ENCODE data around the gene FNBP1.

Gene FNBP1

DNA sequence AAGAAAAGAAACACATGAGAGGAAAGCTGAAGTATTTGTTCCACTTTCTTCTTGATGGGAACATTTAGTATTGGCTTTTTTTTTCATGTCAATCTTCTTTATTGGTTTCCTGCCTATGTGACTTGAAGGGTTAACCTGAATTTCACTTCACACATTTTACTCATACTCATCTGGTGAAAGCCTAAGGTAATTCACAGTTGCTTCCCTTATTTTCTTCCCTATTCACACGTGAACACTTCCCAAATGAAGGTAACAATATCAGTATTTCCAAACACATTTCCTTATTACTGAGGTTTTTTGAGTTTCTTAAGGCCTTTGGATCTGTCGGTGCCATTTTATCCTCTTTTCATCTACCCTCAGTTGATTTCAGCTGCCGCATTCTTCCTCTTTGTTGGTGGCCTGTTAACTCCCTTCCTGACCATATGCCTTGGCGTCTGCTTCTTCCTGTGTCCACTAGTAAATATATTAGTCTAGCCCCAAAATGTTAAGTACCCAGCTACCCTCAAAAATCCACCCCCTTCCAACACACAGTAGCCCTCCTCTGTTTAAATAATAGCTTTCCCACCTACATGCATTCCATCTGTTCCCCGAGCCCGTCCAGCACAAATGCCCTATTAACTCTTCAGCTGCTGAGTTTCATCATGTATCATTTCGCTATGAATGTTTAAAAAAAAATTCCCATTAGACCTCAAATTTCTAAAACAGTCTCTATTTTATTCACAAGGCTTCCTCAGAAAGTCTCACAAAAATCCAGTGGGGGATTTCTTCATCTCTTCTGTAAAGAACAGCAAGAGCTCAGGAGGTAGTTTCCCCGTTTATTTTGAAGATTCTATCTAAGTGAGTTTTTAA lies 110.5 kb downstream of the FNBP1 start:
- peak; percentile 43 to 44 for DNase-seq (ENCODE audit: low read depth in 2 of 2)
- TF ChIP-seq, protein P1, sequence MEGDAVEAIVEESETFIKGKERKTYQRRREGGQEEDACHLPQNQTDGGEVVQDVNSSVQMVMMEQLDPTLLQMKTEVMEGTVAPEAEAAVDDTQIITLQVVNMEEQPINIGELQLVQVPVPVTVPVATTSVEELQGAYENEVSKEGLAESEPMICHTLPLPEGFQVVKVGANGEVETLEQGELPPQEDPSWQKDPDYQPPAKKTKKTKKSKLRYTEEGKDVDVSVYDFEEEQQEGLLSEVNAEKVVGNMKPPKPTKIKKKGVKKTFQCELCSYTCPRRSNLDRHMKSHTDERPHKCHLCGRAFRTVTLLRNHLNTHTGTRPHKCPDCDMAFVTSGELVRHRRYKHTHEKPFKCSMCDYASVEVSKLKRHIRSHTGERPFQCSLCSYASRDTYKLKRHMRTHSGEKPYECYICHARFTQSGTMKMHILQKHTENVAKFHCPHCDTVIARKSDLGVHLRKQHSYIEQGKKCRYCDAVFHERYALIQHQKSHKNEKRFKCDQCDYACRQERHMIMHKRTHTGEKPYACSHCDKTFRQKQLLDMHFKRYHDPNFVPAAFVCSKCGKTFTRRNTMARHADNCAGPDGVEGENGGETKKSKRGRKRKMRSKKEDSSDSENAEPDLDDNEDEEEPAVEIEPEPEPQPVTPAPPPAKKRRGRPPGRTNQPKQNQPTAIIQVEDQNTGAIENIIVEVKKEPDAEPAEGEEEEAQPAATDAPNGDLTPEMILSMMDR (IDR thresholded peaks at IDR 0.05; ENCODE audit: low read depth, low read length): no peak
- H3K4me3 ChIP-seq (replicated peaks in 1 of 2; ENCODE audit: low read depth in 2 of 2, low read length in 2 of 2): no peak overlapping the region

DNA sequence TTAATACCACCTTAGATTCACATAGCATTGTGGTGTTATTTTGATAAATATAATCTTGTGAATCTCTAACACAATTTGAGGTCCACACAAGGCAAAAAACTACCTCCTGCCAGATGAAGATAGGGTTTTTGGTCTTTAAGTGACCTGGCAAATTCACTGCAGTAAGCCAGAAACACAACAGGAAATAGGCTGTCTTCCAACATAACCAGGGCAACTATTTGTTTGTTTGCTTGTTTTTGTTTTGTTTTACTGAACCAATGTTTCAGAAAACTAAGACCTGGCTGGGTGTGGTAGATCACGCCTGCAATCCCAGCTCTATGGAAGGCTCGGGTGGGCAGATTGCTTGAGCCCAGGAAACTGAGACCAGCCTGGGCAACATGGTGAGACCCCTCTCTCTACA lies 112.2 kb downstream of the FNBP1 start:
- DNase-seq (ENCODE audit: low read depth in 2 of 2): peak; percentile 37 to 47
- TF ChIP-seq, protein P1 (IDR thresholded peaks at IDR 0.05; ENCODE audit: low read depth, low read length): no peak
- H3K4me3 ChIP-seq (replicated peaks in 1 of 2; ENCODE audit: low read depth in 2 of 2, low read length in 2 of 2): no peak overlapping the region

DNA sequence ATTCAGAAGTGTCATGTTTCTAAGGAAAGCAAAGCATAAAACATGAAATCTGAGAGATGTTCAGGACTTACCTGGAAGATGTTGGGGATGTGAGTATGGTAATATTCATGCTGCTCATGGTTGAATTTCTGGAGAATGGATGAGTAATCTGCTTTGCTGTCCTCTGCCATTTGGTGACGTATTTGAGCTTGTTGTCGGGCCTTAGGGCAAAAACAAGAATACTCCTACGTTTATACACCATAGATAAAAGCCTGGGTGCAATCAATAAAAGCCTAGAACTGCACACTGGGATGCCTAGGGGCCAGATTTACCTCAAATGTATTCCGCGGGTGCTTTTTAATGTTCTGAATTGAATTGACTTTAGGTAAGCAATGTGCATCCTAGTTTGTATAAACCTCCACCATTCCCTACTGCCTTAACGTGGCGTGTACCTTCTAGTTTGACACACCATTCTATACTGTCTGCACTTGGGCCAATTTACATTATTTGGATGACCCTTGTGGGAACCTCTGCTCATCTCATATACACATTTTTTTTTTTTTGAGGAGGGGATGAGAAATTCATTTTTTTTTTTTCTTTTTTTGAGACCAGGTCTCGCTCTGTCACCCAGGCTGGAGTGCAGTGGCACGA lies 113.4 kb downstream of the FNBP1 start:
- DNase-seq (ENCODE audit: low read depth in 2 of 2): no peak
- TF ChIP-seq, protein P1 (IDR thresholded peaks at IDR 0.05; ENCODE audit: low read depth, low read length): no peak

DNA sequence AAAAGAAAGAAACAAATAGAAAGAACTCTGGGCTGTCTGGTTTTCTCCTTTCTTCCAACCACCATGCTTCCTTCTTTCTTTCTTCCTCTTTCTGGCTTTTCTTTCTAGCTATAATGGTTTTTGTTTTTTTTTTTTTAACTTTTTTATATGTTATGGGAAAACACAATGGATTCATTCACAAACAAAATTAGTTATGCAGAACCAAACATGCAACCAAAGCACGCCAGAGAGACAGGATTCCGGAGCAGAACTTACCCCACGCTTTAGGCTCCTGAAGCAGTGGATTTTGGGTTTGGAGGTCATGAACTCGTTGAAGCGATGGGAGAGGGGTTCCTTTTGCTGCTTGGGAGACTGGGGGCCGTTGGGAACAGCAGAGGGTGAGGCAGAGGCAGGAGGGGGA lies 119.4 kb downstream of the FNBP1 start:
- TF ChIP-seq, protein P1 (IDR thresholded peaks at IDR 0.05; ENCODE audit: low read depth, low read length): no peak

More for the DNA sequence above, 113.4 kb downstream of the FNBP1 start:
- no peak overlapping the region for H3K4me3 ChIP-seq (replicated peaks in 1 of 2; ENCODE audit: low read depth in 2 of 2, low read length in 2 of 2)

DNA sequence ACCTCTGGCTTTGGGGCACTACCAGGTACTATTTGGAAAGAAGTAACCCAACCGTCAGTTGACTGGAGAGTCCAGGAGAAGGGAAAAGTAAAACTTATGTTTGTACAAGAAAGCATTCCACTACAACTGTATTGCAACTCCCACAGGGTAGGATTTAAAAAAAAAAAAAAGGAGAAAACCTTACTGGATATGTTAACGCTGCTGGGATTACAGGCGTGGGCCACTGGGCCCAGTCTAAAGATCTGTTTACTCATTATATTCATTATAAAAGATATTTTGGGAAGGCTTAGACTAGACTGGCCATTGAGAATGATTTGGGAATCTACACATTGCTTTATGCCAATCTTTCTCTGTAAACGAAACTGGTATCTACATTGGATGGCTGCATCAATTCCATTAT lies 121.1 kb downstream of the FNBP1 start:
- H3K4me3 ChIP-seq (replicated peaks in 1 of 2; ENCODE audit: low read depth in 2 of 2, low read length in 2 of 2): no peak overlapping the region
- no peak for DNase-seq (ENCODE audit: low read depth in 2 of 2)
- TF ChIP-seq, protein P1 (IDR thresholded peaks at IDR 0.05; ENCODE audit: low read depth, low read length): no peak

More for the DNA sequence above, 119.4 kb downstream of the FNBP1 start:
- H3K4me3 ChIP-seq (replicated peaks in 1 of 2; ENCODE audit: low read depth in 2 of 2, low read length in 2 of 2): no peak overlapping the region
- no peak for DNase-seq (ENCODE audit: low read depth in 2 of 2)

DNA sequence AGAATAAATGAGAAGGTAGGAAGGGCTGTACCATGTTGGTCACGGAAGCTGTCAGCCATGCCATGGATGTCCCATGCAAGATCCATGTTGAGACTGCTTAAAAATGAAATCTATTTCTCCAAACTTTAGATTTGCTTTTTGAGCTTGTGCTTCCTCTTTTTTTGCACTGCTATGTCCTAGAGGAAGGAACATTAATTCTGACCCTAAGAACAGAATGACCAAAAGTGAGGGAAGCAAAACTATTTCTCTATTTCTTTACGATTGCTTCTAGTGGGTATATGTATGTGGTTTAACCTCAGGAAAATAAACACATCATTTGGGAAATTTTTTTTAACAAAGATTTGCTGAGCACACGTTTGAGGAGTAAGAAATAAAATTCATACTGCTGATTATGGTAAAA lies 123.1 kb downstream of the FNBP1 start:
- TF ChIP-seq, protein P1 (IDR thresholded peaks at IDR 0.05; ENCODE audit: low read depth, low read length): no peak
- H3K4me3 ChIP-seq (replicated peaks in 1 of 2; ENCODE audit: low read depth in 2 of 2, low read length in 2 of 2): no peak overlapping the region
- DNase-seq (ENCODE audit: low read depth in 2 of 2): no peak

Data from cardiac fibroblast (primary cell).